ENCODE results near the gene THUMPD3. TPM values are rescaled to one million over a fixed set of nuclear protein-coding genes. Genes with fewer than 3 reads are reported as not detected.

The THUMPD3 gene
- total RNA-seq, 1 donor from 2014 or later = 84.4 TPM

GRCh38 chr3:9422712-9423424, 60.0 kb downstream of the THUMPD3 start:
- DNase-seq = peak; percentile 85

- DNase-seq = no peak
Measured at GRCh38 chr3:9428411-9428810, 65.6 kb downstream of the THUMPD3 start.

GRCh38 chr3:9430733-9431132, 67.9 kb downstream of the THUMPD3 start:
- no peak for DNase-seq

GRCh38 chr3:9433627-9434521, 71.0 kb downstream of the THUMPD3 start:
- no peak for DNase-seq

- DNase-seq = no peak
Measured at GRCh38 chr3:9435316-9435715, 72.5 kb downstream of the THUMPD3 start.

Other genes with a start within 250 kb of the THUMPD3 start
- 89.5 TPM for gene SRGAP3, start 113.4 kb upstream of the THUMPD3 start, total RNA-seq
- gene SETD5, start 34.6 kb downstream of the THUMPD3 start, total RNA-seq = 38.1 TPM
- gene LHFPL4, start 190.8 kb downstream of the THUMPD3 start, total RNA-seq = 48.4 TPM

Data from occipital lobe (tissue), 2 donors.